OCI-LY3 (cell line): ENCODE results near the gene NOL6.
"Not testable (repeated sequence)": the region's sequence is repeated elsewhere in the genome, so short reads cannot be mapped to it uniquely, and the experiment has no call there.

ENCODE experiments used
- CTCF ChIP-seq: fragments of 200-600, 300-600 bp; sonication (generic); IDR thresholded peaks from 2 replicates; pipeline ENCODE4 v1.5.1; 2014; ENCODE audit warnings: antibody characterized with exemption, low read length, low read depth
- EZH2phosphoT487 ChIP-seq: fragments of 200-600 bp; shearing (Covaris generic); IDR thresholded peaks from 2 replicates; pipeline ENCODE4 v1.6.1; 2018; ENCODE audit warnings: antibody characterized with exemption, mixed run types, low read depth

DNA sequence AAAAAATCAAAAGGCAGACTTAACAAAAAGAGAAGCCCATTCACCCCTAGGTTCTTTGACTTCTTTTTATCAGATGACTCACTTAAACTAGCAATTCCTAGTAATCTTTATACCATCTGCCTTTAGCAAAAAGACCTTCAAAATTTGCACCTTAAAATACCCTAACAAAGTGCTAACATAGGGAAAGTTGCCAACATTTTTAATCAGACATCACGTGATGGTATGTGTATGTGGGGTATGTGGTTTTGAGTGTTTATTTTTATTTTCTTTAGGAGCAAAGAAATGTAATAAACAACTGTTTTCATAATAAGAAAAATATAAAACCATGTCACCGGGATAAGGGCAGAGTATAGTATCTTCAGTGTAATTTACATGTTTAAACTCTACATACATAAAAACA, 20.1 kb upstream of the NOL6 start:
- not testable (repeated sequence) for TF ChIP-seq CTCF, EZH2phosphoT487
